Stimulated activated naive B cell treated with anti-CD40 and anti-IgM and Interleukin-4, amounts not matched to agents 10 μg/mL and 1 μg/mL and 100 μg/mL, for 72 hours (primary cell): ENCODE measurements around the gene KIAA0408.

ENCODE experiments used
- ATAC-seq, 2 donors: fragments of 150-1000 bp; cut with Tn5 transposase; replicated peaks; 2 replicates each; pipeline ENCODE4 v1.10.0; 2021; ENCODE audit warnings: moderate library complexity in 1 of 2
- DNase-seq: peaks from one replicate; pipeline ENCODE4 v3.0.0; 2021
- H3K27ac Mint-ChIP-seq: one replicate; pipeline ENCODE4 v1.8.0; 2022; ENCODE audit warnings: mild to moderate bottlenecking, mixed read lengths
- H3K27me3 Mint-ChIP-seq, 2 donors: one replicate each; pipeline ENCODE4 v1.8.0; 2022; ENCODE audit warnings: mixed read lengths in 2 of 2
- H3K36me3 Mint-ChIP-seq, 2 donors: one replicate each; pipeline ENCODE4 v1.8.0; 2022; ENCODE audit warnings: mixed read lengths in 2 of 2, mild to moderate bottlenecking in 1 of 2
- H3K4me1 Mint-ChIP-seq, 2 donors: one replicate each; pipeline ENCODE4 v1.8.0; 2022; ENCODE audit warnings: mixed read lengths in 2 of 2, mild to moderate bottlenecking in 1 of 2
- H3K4me3 Mint-ChIP-seq, 2 donors: one replicate each; pipeline ENCODE4 v1.8.0; 2022; ENCODE audit warnings: mild to moderate bottlenecking in 2 of 2, mixed read lengths in 2 of 2, moderate library complexity in 1 of 2
- H3K9me3 Mint-ChIP-seq, 2 donors: one replicate each; pipeline ENCODE4 v1.8.0; 2022; ENCODE audit warnings: mixed read lengths in 2 of 2, mild to moderate bottlenecking in 1 of 2

KIAA0408 gene

DNA sequence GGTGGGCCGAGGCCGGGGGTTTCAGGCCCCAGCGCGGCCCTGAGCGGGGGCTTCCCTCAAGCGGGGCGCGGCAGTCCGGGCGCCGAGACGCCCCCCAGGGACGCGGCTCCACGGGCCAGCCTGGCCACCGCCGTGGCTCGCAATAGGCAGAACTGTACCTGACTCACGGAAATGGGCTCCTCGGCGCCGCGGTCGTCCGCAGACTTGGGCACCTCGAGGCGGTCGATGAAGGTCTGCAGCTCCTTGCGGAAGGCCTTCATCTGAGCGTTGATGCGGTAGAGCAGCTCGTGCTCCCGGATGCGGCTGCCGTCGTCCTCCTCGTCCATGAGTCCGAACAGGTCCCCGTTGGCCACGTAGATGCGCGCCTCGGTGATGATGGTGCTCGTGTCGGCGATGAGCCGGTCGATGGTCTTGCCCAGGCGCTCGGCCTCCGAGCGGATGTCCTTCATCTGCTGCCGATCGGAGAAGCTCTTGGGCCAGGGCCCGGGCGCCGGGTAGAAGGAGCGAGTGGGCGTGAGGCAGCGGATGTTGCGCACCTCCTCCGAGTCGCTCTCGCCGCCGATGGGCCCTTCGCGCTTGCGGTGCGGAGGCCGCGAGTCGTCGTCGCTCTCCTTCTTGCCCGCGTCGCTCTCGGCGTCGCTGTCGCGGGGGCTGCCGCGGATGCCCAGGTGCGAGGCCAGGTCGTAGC, 16.1 kb upstream of the KIAA0408 start:
- peaks cover 0 to 5% of the 10 kb centered on the region in 2 donors for H3K27me3 Mint-ChIP-seq
- no peak overlapping the region for H3K27ac Mint-ChIP-seq
- H3K9me3 Mint-ChIP-seq = peaks cover 3% of the 10 kb centered on the region in 2 donors
- no peaks in the 10 kb centered on the region for H3K4me1 Mint-ChIP-seq
- ATAC-seq (no peak), DNase-seq (no peak)
- H3K36me3 Mint-ChIP-seq = peaks cover 7 to 10% of the 10 kb centered on the region in 2 donors
- H3K4me3 Mint-ChIP-seq = no peak overlapping the region

GRCh38 chr6:127471379-127472255, 12.4 kb upstream of the KIAA0408 start:
- Mint-ChIP-seq H3K4me1 (no peaks in the 10 kb centered on the region), H3K27me3 (peaks cover 0 to 5% of the 10 kb centered on the region in 2 donors), H3K27ac (no peak overlapping the region), H3K9me3 (peaks cover 3% of the 10 kb centered on the region in 2 donors), H3K36me3 (peaks cover 6 to 7% of the 10 kb centered on the region in 2 donors), H3K4me3 (no peak overlapping the region)
- ATAC-seq (no peak), DNase-seq (no peak)

- H3K27ac Mint-ChIP-seq = no peak overlapping the region
- no peaks in the 10 kb centered on the region for H3K4me1 Mint-ChIP-seq
- no peaks in the 10 kb centered on the region for H3K36me3 Mint-ChIP-seq
Observed at GRCh38 chr6:127468936-127469335, 9.7 kb upstream of the KIAA0408 start.

GRCh38 chr6:127466416-127466815, 7.2 kb upstream of the KIAA0408 start:
- no peaks in the 10 kb centered on the region for H3K27me3 Mint-ChIP-seq
- H3K4me3 Mint-ChIP-seq = no peak overlapping the region
- no peak for DNase-seq
- H3K4me1 Mint-ChIP-seq = no peaks in the 10 kb centered on the region
- no peaks in the 10 kb centered on the region for H3K9me3 Mint-ChIP-seq
- H3K36me3 Mint-ChIP-seq = no peaks in the 10 kb centered on the region
- H3K27ac Mint-ChIP-seq = no peak overlapping the region
- no peak for ATAC-seq

More at GRCh38 chr6:127468936-127469335, 9.7 kb upstream of the KIAA0408 start:
- H3K9me3 Mint-ChIP-seq = no peaks in the 10 kb centered on the region
- H3K4me3 Mint-ChIP-seq = no peak overlapping the region
- ATAC-seq (no peak), DNase-seq (no peak)
- H3K27me3 Mint-ChIP-seq = no peaks in the 10 kb centered on the region

- Mint-ChIP-seq H3K36me3 (no peaks in the 10 kb centered on the region), H3K27me3 (no peaks in the 10 kb centered on the region), H3K4me1 (no peaks in the 10 kb centered on the region), H3K27ac (peak overlapping the region; percentile 37), H3K9me3 (no peaks in the 10 kb centered on the region), H3K4me3 (no peak overlapping the region)
- DNase-seq = peak; percentile 12
- ATAC-seq = peak; percentile 89 to 93
Observed at GRCh38 chr6:127464881-127465459, 5.8 kb upstream of the KIAA0408 start.

DNA sequence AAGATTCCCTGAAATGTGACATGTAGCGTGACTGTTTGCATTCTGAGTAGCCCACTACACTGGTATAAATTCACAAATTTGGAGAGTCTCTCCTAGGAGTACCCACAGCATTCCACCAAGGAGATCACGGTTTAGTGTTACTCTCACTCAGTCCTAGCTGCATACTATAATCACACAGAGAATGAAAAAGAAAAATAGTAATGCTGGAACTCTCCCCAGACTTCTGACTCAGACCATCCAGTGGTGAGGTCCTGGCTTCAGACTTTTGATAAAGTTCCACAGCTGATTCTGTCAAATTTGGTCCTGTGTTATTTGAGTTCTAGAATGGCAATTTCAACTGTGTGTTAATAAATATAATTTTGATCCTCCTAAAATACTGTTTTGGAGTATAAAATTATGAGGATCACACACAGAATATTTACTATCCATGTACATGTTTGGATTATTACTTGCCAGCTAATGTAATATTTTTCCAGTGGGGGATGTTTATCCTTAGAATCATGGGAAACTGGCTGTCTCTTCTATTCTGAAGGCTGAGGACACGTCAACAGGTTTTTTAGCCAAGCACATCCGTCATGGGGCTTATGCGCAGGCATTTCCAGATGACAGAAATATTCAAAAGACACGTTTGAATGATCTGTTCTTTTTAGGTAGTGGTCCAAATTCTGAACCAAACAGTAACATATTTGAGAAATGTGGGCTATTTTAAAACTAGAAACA, 5.1 kb upstream of the KIAA0408 start:
- Mint-ChIP-seq H3K36me3 (no peaks in the 10 kb centered on the region), H3K4me1 (no peaks in the 10 kb centered on the region), H3K4me3 (no peak overlapping the region), H3K27me3 (no peaks in the 10 kb centered on the region), H3K27ac (no peak overlapping the region), H3K9me3 (no peaks in the 10 kb centered on the region)
- ATAC-seq (no peak), DNase-seq (no peak)

DNA sequence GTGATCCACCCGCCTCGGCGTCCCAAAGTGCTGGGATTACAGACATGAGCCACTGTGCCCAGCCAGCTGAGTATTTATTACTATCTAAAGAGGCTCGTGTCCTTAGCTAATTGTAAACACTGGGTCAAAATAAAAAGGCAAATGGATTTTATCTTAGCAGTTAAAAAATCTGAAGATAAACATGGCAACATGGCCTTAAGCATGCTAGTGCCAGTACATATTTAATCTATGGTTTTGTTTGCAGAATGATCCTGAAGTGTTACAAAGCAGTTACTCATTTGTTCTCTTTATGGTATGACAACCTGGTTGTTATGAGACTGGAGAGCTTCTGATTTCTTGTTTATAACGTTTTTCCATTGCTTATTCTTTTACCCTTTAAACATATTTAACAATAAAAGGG, 3.9 kb upstream of the KIAA0408 start:
- no peaks in the 10 kb centered on the region for H3K27me3 Mint-ChIP-seq
- ATAC-seq (no peak), DNase-seq (no peak)
- H3K4me1 Mint-ChIP-seq = no peaks in the 10 kb centered on the region
- H3K36me3 Mint-ChIP-seq = no peaks in the 10 kb centered on the region
- H3K4me3 Mint-ChIP-seq = no peak overlapping the region
- H3K9me3 Mint-ChIP-seq = no peaks in the 10 kb centered on the region
- no peak overlapping the region for H3K27ac Mint-ChIP-seq

GRCh38 chr6:127462376-127462775, 3.2 kb upstream of the KIAA0408 start:
- DNase-seq (no peak), ATAC-seq (no peak)
- H3K27me3 Mint-ChIP-seq = no peaks in the 10 kb centered on the region
- H3K9me3 Mint-ChIP-seq = no peaks in the 10 kb centered on the region
- H3K27ac Mint-ChIP-seq = no peak overlapping the region
- no peak overlapping the region for H3K4me3 Mint-ChIP-seq
- no peaks in the 10 kb centered on the region for H3K4me1 Mint-ChIP-seq
- H3K36me3 Mint-ChIP-seq = no peaks in the 10 kb centered on the region

DNA sequence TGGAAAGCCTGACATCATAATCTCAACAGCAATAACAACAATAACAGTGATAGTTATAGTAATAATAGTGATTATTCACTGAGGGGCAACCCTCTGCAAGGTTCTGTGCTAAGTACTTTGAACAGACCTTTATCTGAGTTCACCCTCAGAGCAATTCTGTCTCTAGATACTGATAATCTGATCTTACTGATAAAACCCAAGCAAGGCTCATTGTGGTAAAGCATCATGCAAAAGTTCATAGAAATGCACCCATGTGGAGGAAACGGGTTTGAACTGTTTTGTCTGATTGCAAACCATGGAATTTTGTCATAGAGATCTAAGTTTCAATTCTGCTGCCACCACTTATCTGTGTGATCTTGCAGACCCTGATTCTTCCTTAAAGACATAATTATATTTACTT, 1.3 kb upstream of the KIAA0408 start:
- DNase-seq (no peak), ATAC-seq (no peak)
- H3K27ac Mint-ChIP-seq = no peak overlapping the region
- no peaks in the 10 kb centered on the region for H3K9me3 Mint-ChIP-seq
- no peaks in the 10 kb centered on the region for H3K4me1 Mint-ChIP-seq
- no peaks in the 10 kb centered on the region for H3K36me3 Mint-ChIP-seq
- no peaks in the 10 kb centered on the region for H3K27me3 Mint-ChIP-seq
- H3K4me3 Mint-ChIP-seq = no peak overlapping the region

- no peaks in the 10 kb centered on the region for H3K27me3 Mint-ChIP-seq
- no peak overlapping the region for H3K4me3 Mint-ChIP-seq
- H3K36me3 Mint-ChIP-seq = no peaks in the 10 kb centered on the region
- no peaks in the 10 kb centered on the region for H3K4me1 Mint-ChIP-seq
- ATAC-seq (no peak), DNase-seq (no peak)
- H3K9me3 Mint-ChIP-seq = no peaks in the 10 kb centered on the region
- H3K27ac Mint-ChIP-seq = no peak overlapping the region
Observed at GRCh38 chr6:127458817-127459216, 372 bp downstream of the KIAA0408 start.

GRCh38 chr6:127458222-127458621, 967 bp downstream of the KIAA0408 start:
- Mint-ChIP-seq H3K4me1 (no peaks in the 10 kb centered on the region), H3K9me3 (no peaks in the 10 kb centered on the region), H3K27me3 (no peaks in the 10 kb centered on the region), H3K4me3 (no peak overlapping the region), H3K27ac (no peak overlapping the region), H3K36me3 (no peaks in the 10 kb centered on the region)
- ATAC-seq (no peak), DNase-seq (no peak)

DNA sequence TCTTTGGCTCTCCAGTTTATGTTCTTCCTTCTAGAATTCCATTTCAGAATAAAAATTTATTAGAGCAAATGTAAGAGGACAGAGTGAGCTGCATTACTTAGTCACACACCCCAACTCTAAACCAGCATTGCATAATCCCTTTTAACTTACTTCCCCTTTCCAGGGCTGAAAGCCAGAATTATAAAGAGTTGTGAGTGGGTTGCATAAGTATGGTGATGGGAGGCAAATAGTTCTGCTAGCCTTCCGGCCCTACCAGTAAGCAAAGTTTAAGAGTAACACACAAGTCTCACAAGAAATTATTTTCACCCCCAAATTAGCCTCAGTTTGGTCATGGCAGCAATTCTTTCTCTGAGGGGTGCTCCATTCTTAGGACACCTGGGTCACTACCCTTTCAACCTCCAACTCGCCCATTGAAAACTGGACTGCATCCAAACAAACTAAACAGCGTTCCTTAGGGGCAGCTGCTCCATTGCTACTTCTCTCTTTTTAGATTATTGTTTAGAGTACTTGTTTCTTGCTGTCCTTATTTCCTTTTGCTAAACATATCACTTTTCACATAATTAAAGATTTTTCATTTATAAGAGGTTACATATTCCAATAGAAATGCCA, 1.6 kb downstream of the KIAA0408 start:
- H3K9me3 Mint-ChIP-seq = no peaks in the 10 kb centered on the region

DNA sequence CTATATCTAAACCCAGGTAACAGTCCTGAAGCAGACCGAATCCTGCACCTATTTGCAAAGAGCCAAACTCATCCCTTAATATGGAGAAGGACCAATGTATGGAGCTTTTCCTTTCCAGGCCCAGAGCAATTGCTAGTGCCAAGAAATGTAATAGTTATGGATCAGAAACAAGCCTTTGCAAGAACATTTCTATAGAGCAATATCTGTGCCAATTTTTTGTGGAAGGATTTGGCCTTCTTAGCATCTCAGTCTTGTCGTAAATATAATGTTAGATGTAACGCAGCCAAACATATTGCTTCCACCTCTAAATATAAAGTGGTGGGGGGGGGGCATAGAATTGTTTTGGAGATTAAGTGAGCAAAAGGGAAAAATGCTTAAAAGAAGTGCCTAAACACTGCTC, 2.7 kb downstream of the KIAA0408 start:
- peaks cover 0 to 5% of the 10 kb centered on the region in 2 donors for H3K27me3 Mint-ChIP-seq
- ATAC-seq = no peak
- no peaks in the 10 kb centered on the region for H3K36me3 Mint-ChIP-seq

More for the DNA sequence above, 1.6 kb downstream of the KIAA0408 start:
- Mint-ChIP-seq H3K4me1 (no peaks in the 10 kb centered on the region), H3K4me3 (no peak overlapping the region), H3K27me3 (peaks cover 0 to 2% of the 10 kb centered on the region in 2 donors), H3K27ac (no peak overlapping the region), H3K36me3 (no peaks in the 10 kb centered on the region)
- ATAC-seq (peak; percentile 27 to 34), DNase-seq (no peak)

More for the DNA sequence above, 2.7 kb downstream of the KIAA0408 start:
- no peak for DNase-seq
- no peaks in the 10 kb centered on the region for H3K9me3 Mint-ChIP-seq
- H3K4me3 Mint-ChIP-seq = no peak overlapping the region
- no peak overlapping the region for H3K27ac Mint-ChIP-seq
- no peaks in the 10 kb centered on the region for H3K4me1 Mint-ChIP-seq
